HepG2 (cell line): ENCODE measurements around the gene UAP1L1. TPM values are rescaled to one million over a fixed set of nuclear protein-coding genes. Genes with fewer than 3 reads are reported as not detected.

Experiments used
- ARNTL ChIP-seq: sonication (generic); formaldehyde crosslinking; IDR thresholded peaks from 2 replicates; pipeline ENCODE4 v1.4.0; 2020; ENCODE audit warnings: mild to moderate bottlenecking, missing genetic modification reagents
- CEBPB ChIP-seq: IDR thresholded peaks from 2 replicates; pipeline ENCODE4 v1.6.1; 2011; ENCODE audit warnings: low read depth, low read length, improper control_type of control experiment, borderline replicate concordance
- GZF1 ChIP-seq: sonication (generic); formaldehyde crosslinking; IDR thresholded peaks from 2 replicates; pipeline ENCODE4 v1.5.1; 2020; ENCODE audit warnings: mild to moderate bottlenecking, missing genetic modification reagents
- KAT8 ChIP-seq: IDR thresholded peaks from 2 replicates; pipeline ENCODE4 v1.6.1; 2016; ENCODE audit warnings: missing genetic modification reagents, missing compliant biosample characterization
- KDM5A ChIP-seq: fragments of 200-600 bp; sonication (generic); IDR thresholded peaks from 2 replicates; pipeline ENCODE4 v1.7.0; 2018; ENCODE audit warnings: antibody characterized with exemption, mild to moderate bottlenecking, low read length, borderline replicate concordance
- KLF6 ChIP-seq: IDR thresholded peaks from 2 replicates; pipeline ENCODE4 v1.8.0; 2016; ENCODE audit warnings: missing biosample characterization, missing genetic modification reagents
- NFYB ChIP-seq: sonication (generic); formaldehyde crosslinking; IDR thresholded peaks from 2 replicates; pipeline ENCODE4 v1.4.0; 2020; ENCODE audit warnings: missing genetic modification reagents
- RFXANK ChIP-seq: IDR thresholded peaks from 2 replicates; pipeline ENCODE4 v1.6.1; 2016
- SIX4 ChIP-seq: sonication (generic); formaldehyde crosslinking; IDR thresholded peaks from 2 replicates; pipeline ENCODE4 v1.4.0; 2020; ENCODE audit warnings: missing genetic modification reagents
- SMAD1 ChIP-seq: sonication (generic); formaldehyde crosslinking; IDR thresholded peaks from 2 replicates; pipeline ENCODE4 v1.4.0; 2020; ENCODE audit warnings: missing genetic modification reagents, low read depth, mild to moderate bottlenecking, borderline replicate concordance
- TARDBP ChIP-seq: sonication (generic); formaldehyde crosslinking; IDR thresholded peaks from 2 replicates; pipeline ENCODE4 v1.8.0; 2022; ENCODE audit warnings: mild to moderate bottlenecking, missing genetic modification reagents
- ZNF720 ChIP-seq: sonication (generic); formaldehyde crosslinking; IDR thresholded peaks from 2 replicates; pipeline ENCODE4 v1.4.0; 2020; ENCODE audit warnings: missing genetic modification reagents
- ZNF83 ChIP-seq: sonication (generic); formaldehyde crosslinking; IDR thresholded peaks from 2 replicates; pipeline ENCODE4 v1.4.0; 2020; ENCODE audit warnings: missing genetic modification reagents, mild to moderate bottlenecking, borderline replicate concordance
- polyA plus RNA-seq, 8 experiments: library from polyadenylated mRNA; depleted of rRNA in 3 of 8; stranded (reverse) in 7 of 8; unstranded in 1 of 8; fragments of >200 nt; fragmentation: Illumina TruSeq in 4 of 8; extraction: Trizol in 4 of 8; gene quantifications; 2 replicates each; pipeline versions ENCODE4 v1.2.1 to v1.2.3, GENCODE V29; 2011 to 2016; ENCODE audit warnings: low read depth in 4 of 8, missing spikeins in 1 of 8, mixed read lengths in 1 of 8; ENCODE audit not compliant: insufficient read depth in 1 of 8
- total RNA-seq, 5 experiments: library from RNA; depleted of rRNA; stranded (reverse); fragments of >200 nt; fragmentation: Illumina TruSeq; extraction: Trizol; gene quantifications; 2 replicates each; pipeline ENCODE4 v1.2.3, GENCODE V29; 2016; ENCODE audit warnings: low read depth in 1 of 5
- TF ChIP-seq, protein P1 (sequence below): sonication (generic); formaldehyde crosslinking; IDR thresholded peaks from 2 replicates; pipeline ENCODE4 v1.4.0; 2020; ENCODE audit warnings: low read depth, missing genetic modification reagents
- TF ChIP-seq, protein P2 (sequence below): IDR thresholded peaks from 2 replicates; pipeline ENCODE4 v1.6.1; 2016; ENCODE audit warnings: missing biosample characterization, missing genetic modification reagents, low read depth
- TF ChIP-seq, protein P3 (sequence below): sonication (generic); formaldehyde crosslinking; IDR thresholded peaks from 2 replicates; pipeline ENCODE4 v1.4.0; 2020; ENCODE audit warnings: missing genetic modification reagents
- TF ChIP-seq, protein P4 (sequence below): sonication (generic); formaldehyde crosslinking; IDR thresholded peaks from 2 replicates; pipeline ENCODE4 v1.4.0; 2020; ENCODE audit warnings: missing genetic modification reagents

UAP1L1 gene
- total and polyA plus RNA-seq, 2 of the 13 experiments (the other 11 are each of a cell fraction or from before 2014, with no cell fraction given): 5.4 to 6.4 TPM

DNA sequence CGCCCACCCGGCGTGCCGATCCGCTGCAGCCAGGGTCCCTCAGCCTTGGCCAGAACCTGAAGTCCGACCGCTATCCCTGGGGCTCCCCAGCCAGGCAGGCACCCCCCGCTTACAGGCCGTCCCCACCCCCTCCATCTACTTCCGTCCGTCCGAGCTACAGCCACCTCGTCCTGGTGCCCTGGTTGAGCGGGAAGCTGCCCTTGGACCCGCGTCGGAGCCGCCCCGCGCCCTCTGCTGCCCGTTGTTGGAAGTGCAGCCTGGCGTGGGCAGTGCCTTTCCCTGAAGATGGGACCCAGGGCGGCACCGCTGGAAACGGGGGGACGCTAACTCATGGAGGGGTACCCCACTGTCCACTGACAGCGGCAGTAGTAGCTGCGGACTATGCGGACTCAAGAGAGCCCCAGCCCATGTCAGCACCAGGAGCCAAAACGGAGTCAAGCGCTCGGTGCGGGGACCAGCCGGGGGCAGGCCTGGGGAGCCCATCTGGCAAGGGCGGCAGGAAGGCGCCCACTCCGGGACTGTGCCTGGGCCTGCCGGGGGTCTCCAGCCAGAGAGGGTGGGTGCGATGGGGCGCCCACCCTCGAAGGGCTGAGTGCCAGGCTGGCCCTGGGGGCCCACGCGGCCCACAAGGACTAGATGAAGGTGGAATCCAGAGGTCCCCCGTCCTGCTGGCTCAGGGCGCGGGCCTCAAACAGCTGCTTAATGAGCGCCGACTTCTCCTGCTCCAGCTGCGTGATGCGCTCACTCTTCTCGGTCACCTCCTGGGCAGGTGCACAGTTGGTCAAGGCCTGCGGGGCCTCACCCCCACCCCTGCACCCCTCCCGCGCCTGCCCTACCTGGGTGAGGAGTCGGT is 13.1 kb upstream of the UAP1L1 start (continued):
- TF ChIP-seq, protein P1, sequence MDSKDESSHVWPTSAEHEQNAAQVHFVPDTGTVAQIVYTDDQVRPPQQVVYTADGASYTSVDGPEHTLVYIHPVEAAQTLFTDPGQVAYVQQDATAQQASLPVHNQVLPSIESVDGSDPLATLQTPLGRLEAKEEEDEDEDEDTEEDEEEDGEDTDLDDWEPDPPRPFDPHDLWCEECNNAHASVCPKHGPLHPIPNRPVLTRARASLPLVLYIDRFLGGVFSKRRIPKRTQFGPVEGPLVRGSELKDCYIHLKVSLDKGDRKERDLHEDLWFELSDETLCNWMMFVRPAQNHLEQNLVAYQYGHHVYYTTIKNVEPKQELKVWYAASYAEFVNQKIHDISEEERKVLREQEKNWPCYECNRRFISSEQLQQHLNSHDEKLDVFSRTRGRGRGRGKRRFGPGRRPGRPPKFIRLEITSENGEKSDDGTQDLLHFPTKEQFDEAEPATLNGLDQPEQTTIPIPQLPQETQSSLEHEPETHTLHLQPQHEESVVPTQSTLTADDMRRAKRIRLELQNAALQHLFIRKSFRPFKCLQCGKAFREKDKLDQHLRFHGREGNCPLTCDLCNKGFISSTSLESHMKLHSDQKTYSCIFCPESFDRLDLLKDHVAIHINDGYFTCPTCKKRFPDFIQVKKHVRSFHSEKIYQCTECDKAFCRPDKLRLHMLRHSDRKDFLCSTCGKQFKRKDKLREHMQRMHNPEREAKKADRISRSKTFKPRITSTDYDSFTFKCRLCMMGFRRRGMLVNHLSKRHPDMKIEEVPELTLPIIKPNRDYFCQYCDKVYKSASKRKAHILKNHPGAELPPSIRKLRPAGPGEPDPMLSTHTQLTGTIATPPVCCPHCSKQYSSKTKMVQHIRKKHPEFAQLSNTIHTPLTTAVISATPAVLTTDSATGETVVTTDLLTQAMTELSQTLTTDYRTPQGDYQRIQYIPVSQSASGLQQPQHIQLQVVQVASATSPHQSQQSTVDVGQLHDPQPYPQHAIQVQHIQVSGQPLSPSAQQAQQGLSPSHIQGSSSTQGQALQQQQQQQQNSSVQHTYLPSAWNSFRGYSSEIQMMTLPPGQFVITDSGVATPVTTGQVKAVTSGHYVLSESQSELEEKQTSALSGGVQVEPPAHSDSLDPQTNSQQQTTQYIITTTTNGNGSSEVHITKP (CRISPR knock-in tag): no peak
- TF ChIP-seq SMAD1 (CRISPR knock-in tag) (peak; percentile 44; the same call in 1 of the 2 replicates), ZNF720 (CRISPR knock-in tag) (no peak), RFXANK (CRISPR knock-in tag) (no peak), KAT8 (CRISPR knock-in tag) (no peak), NFYB (no peak), KDM5A (no peak), GZF1 (no peak), SIX4 (no peak), KLF6 (CRISPR knock-in tag) (no peak), TARDBP (CRISPR knock-in tag) (no peak), CEBPB (no peak), ARNTL (CRISPR knock-in tag) (no peak), ZNF83 (no peak; the same call in 1 of the 2 replicates)
- TF ChIP-seq, protein P2, sequence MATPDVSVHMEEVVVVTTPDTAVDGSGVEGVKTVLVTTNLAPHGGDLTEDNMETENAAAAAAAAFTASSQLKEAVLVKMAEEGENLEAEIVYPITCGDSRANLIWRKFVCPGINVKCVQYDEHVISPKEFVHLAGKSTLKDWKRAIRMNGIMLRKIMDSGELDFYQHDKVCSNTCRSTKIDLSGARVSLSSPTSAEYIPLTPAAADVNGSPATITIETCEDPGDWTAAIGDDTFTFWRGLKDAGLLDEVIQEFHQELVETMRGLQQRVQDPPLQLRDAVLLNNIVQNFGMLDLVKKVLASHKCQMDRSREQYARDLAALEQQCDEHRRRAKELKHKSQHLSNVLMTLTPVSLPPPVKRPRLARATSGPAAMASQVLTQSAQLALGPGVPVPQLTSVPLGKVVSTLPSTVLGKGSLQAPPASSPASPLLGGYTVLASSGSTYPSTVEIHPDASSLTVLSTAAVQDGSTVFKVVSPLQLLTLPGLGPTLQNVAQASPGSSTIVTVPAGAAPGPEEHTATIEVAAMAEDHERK (CRISPR knock-in tag): no peak
- TF ChIP-seq, protein P3, sequence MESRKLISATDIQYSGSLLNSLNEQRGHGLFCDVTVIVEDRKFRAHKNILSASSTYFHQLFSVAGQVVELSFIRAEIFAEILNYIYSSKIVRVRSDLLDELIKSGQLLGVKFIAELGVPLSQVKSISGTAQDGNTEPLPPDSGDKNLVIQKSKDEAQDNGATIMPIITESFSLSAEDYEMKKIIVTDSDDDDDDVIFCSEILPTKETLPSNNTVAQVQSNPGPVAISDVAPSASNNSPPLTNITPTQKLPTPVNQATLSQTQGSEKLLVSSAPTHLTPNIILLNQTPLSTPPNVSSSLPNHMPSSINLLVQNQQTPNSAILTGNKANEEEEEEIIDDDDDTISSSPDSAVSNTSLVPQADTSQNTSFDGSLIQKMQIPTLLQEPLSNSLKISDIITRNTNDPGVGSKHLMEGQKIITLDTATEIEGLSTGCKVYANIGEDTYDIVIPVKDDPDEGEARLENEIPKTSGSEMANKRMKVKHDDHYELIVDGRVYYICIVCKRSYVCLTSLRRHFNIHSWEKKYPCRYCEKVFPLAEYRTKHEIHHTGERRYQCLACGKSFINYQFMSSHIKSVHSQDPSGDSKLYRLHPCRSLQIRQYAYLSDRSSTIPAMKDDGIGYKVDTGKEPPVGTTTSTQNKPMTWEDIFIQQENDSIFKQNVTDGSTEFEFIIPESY: peak; percentile 77
- TF ChIP-seq, protein P4, sequence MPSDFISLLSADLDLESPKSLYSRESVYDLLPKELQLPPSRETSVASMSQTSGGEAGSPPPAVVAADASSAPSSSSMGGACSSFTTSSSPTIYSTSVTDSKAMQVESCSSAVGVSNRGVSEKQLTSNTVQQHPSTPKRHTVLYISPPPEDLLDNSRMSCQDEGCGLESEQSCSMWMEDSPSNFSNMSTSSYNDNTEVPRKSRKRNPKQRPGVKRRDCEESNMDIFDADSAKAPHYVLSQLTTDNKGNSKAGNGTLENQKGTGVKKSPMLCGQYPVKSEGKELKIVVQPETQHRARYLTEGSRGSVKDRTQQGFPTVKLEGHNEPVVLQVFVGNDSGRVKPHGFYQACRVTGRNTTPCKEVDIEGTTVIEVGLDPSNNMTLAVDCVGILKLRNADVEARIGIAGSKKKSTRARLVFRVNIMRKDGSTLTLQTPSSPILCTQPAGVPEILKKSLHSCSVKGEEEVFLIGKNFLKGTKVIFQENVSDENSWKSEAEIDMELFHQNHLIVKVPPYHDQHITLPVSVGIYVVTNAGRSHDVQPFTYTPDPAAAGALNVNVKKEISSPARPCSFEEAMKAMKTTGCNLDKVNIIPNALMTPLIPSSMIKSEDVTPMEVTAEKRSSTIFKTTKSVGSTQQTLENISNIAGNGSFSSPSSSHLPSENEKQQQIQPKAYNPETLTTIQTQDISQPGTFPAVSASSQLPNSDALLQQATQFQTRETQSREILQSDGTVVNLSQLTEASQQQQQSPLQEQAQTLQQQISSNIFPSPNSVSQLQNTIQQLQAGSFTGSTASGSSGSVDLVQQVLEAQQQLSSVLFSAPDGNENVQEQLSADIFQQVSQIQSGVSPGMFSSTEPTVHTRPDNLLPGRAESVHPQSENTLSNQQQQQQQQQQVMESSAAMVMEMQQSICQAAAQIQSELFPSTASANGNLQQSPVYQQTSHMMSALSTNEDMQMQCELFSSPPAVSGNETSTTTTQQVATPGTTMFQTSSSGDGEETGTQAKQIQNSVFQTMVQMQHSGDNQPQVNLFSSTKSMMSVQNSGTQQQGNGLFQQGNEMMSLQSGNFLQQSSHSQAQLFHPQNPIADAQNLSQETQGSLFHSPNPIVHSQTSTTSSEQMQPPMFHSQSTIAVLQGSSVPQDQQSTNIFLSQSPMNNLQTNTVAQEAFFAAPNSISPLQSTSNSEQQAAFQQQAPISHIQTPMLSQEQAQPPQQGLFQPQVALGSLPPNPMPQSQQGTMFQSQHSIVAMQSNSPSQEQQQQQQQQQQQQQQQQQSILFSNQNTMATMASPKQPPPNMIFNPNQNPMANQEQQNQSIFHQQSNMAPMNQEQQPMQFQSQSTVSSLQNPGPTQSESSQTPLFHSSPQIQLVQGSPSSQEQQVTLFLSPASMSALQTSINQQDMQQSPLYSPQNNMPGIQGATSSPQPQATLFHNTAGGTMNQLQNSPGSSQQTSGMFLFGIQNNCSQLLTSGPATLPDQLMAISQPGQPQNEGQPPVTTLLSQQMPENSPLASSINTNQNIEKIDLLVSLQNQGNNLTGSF (CRISPR knock-in tag): no peak
